Right atrium auricular region (tissue), 2 donors: Measurements from ENCODE around the gene RPGRIP1L. TPM values are rescaled to one million over a fixed set of nuclear protein-coding genes. Genes with fewer than 3 reads are reported as not detected.

ENCODE experiments used
- DNase-seq: peaks from one replicate; pipeline ENCODE4 v3.0.0-alpha.2; 2019; ENCODE audit warnings: low spot score
- H3K27ac ChIP-seq, 2 donors: fragments of 200-600 bp; sonication (generic); 1 replicate in 1 of 2; 2 replicates in 1 of 2; pipeline ENCODE4 v1.5.1; 2016 to 2019
- H3K27me3 ChIP-seq, 2 donors: fragments of 200-600 bp; sonication (generic); one replicate each; pipeline versions ENCODE4 v1.5.1 to v1.6.0; 2017 to 2019
- H3K36me3 ChIP-seq: fragments of 200-600 bp; sonication (generic); one replicate; pipeline ENCODE4 v1.5.1; 2016
- H3K4me1 ChIP-seq, 2 donors: fragments of 200-600 bp; sonication (generic); one replicate each; pipeline versions ENCODE4 v1.5.1 to v1.6.0; 2017 to 2019
- H3K4me3 ChIP-seq, 2 donors: fragments of 200-600 bp; sonication (generic); 1 replicate in 1 of 2; 2 replicates in 1 of 2; pipeline ENCODE4 v1.5.1; 2017 to 2019; ENCODE audit warnings: mild to moderate bottlenecking in 1 of 2, moderate library complexity in 1 of 2
- H3K9me3 ChIP-seq, 2 donors: fragments of 200-600 bp; sonication (generic); one replicate each; pipeline ENCODE4 v1.5.1; 2019
- total RNA-seq, 2 donors: library from RNA; depleted of rRNA; stranded (reverse); fragments of >200 nt; gene quantifications; one replicate each; pipeline ENCODE4 v1.1.0, GENCODE V29; 2016
- TF ChIP-seq, protein P1 (sequence below), 2 donors: fragments of 200-600 bp; sonication (generic); IDR thresholded peaks; one replicate each; pipeline ENCODE4 v1.5.1; 2019; ENCODE audit warnings: antibody characterized with exemption in 2 of 2

The RPGRIP1L gene
- total RNA-seq, 2 donors from 2014 or later, result 1.8 to 2.3 TPM

DNA sequence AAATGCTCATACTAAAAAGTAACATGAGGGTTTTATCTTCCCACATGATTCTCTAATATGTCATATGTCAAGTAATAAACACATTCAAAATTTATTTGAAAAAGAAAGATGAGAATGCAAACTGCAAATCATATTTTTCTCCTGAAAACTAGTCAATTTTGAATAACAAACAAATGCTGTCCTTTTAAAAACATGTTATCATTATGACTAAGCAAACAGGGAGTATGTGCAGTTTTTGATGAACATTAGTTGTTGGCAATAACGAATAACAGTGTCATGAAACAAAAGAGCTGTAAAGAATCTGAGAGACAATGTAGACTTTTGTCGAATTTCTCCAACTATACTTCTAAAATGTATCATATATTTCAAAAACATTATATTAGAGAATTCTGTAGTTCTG lies 34.8 kb downstream of the RPGRIP1L start:
- no peak overlapping the region for H3K4me3 ChIP-seq
- H3K9me3 ChIP-seq, result no peaks in the 10 kb centered on the region
- no peak overlapping the region for H3K27ac ChIP-seq
- no peaks in the 10 kb centered on the region for H3K4me1 ChIP-seq
- TF ChIP-seq, protein P1, sequence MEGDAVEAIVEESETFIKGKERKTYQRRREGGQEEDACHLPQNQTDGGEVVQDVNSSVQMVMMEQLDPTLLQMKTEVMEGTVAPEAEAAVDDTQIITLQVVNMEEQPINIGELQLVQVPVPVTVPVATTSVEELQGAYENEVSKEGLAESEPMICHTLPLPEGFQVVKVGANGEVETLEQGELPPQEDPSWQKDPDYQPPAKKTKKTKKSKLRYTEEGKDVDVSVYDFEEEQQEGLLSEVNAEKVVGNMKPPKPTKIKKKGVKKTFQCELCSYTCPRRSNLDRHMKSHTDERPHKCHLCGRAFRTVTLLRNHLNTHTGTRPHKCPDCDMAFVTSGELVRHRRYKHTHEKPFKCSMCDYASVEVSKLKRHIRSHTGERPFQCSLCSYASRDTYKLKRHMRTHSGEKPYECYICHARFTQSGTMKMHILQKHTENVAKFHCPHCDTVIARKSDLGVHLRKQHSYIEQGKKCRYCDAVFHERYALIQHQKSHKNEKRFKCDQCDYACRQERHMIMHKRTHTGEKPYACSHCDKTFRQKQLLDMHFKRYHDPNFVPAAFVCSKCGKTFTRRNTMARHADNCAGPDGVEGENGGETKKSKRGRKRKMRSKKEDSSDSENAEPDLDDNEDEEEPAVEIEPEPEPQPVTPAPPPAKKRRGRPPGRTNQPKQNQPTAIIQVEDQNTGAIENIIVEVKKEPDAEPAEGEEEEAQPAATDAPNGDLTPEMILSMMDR (IDR thresholded peaks at IDR 0.05), result no peak
- DNase-seq, result no peak
- H3K27me3 ChIP-seq, result no peaks in the 10 kb centered on the region
- no peaks in the 10 kb centered on the region for H3K36me3 ChIP-seq

DNA sequence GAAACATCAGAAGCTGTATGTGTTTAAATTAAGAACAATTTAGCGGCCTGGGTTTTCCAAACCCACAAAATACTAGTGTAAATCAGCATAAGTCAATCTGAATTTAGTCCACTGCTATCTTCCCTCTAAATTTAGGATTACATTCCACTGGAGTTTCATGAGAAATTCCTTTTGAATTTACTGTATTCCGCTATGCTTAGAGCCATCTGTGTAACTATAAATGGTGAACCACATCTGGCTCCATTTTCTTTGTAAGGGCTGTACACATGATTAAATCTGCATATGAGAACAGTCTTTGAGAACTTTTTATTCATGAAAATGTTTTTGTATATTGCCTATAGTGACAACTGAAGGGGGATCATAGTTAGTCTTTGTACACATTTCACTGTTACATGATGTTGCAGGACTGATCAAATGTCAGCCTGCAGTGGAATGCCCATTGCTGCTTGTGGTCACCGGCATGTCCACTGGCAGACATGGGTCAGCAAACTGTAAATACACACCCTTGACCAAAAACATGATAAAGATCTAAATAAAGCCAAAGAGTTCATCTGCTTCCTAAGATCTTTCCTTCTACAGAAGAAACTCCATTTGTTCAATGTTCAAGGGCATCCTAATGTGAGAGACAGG lies 36.8 kb downstream of the RPGRIP1L start:
- H3K36me3 ChIP-seq, result no peaks in the 10 kb centered on the region
- no peaks in the 10 kb centered on the region for H3K9me3 ChIP-seq
- H3K27ac ChIP-seq, result no peak overlapping the region
- H3K27me3 ChIP-seq, result no peaks in the 10 kb centered on the region
- TF ChIP-seq, protein P1 (IDR thresholded peaks at IDR 0.05), result no peak
- DNase-seq, result no peak
- no peak overlapping the region for H3K4me3 ChIP-seq
- H3K4me1 ChIP-seq, result no peaks in the 10 kb centered on the region

DNA sequence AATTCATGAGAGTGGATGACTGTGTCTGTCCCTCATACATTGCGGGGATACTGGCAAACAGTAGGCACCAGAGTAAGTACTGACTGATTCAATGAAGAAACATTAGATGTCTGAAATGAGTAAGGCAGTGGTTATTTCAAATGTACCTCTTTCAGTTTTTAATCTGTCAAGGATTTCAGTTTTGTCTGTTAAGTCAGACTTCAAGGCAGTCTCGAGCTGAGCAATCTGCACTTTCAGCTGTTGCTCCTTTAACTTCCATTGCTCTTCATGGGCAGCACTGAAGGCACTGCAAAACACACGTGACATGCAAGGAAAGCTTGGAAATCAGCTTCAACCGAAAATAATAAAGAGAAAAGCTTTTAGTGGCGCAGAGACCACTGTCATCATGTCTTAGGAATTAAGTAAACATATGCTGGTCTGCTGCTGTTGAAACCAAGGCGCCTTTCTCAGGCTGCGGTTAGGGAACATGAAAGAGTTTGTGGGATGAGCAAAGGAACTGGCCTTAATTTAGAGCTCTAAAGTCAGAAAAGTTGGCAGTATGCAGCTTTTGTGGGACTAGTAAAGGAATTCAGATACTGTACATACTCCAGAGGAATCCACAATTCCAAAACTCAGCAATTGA lies 38.8 kb downstream of the RPGRIP1L start:
- H3K27ac ChIP-seq, result peak overlapping the region; percentile 10 to 30
- no peaks in the 10 kb centered on the region for H3K9me3 ChIP-seq
- H3K27me3 ChIP-seq, result no peaks in the 10 kb centered on the region
- no peak for DNase-seq
- H3K36me3 ChIP-seq, result no peaks in the 10 kb centered on the region
- TF ChIP-seq, protein P1 (IDR thresholded peaks at IDR 0.05), result no peak
- no peak overlapping the region for H3K4me3 ChIP-seq
- no peaks in the 10 kb centered on the region for H3K4me1 ChIP-seq

DNA sequence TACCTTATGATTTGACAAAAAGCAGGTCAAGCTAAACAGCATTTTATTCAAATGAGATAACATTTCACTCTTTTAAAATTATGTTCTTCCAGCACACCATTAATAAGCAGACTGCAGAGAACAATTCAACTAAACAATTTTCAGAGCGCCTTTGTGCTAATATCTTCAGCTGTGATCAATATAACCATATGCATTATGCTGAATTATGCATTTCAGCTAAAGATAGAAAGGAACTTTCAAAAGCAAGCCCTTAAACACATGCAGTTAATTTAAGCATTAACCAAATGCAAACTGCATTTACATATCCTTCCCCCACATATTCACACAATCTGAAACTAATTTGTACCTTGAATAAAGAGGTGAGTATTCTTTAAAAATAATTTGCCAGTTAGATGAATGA lies 41.6 kb downstream of the RPGRIP1L start:
- DNase-seq, result no peak
- H3K4me1 ChIP-seq, result no peaks in the 10 kb centered on the region
- no peak overlapping the region for H3K4me3 ChIP-seq
- TF ChIP-seq, protein P1 (IDR thresholded peaks at IDR 0.05), result no peak
- H3K27ac ChIP-seq, result no peak overlapping the region
- no peaks in the 10 kb centered on the region for H3K9me3 ChIP-seq
- no peaks in the 10 kb centered on the region for H3K36me3 ChIP-seq
- H3K27me3 ChIP-seq, result no peaks in the 10 kb centered on the region

DNA sequence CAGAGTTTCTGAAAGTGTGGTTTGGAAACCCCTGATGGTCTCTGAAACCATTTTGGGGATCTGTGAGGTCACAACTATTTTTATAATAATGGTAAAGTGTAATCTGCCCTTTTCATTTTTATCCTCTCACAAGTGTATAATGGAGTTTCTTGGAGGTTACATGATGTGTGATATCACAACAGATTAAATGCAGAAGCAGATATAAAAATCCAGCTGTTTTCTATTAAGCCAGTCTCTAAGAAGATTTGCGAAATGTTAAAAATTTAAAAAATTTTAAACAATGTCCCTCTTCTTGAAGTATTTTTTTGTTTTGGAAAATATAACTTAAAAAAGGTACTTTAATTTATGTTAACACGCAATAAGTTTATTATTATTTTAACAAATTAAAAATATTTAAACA lies 48.7 kb downstream of the RPGRIP1L start:
- no peak for DNase-seq
- no peak overlapping the region for H3K27ac ChIP-seq
- H3K9me3 ChIP-seq, result no peaks in the 10 kb centered on the region
- TF ChIP-seq, protein P1 (IDR thresholded peaks at IDR 0.05), result no peak
- H3K27me3 ChIP-seq, result no peaks in the 10 kb centered on the region
- H3K4me3 ChIP-seq, result no peak overlapping the region
- peaks cover 5% of the 10 kb centered on the region for H3K36me3 ChIP-seq
- H3K4me1 ChIP-seq, result no peaks in the 10 kb centered on the region

DNA sequence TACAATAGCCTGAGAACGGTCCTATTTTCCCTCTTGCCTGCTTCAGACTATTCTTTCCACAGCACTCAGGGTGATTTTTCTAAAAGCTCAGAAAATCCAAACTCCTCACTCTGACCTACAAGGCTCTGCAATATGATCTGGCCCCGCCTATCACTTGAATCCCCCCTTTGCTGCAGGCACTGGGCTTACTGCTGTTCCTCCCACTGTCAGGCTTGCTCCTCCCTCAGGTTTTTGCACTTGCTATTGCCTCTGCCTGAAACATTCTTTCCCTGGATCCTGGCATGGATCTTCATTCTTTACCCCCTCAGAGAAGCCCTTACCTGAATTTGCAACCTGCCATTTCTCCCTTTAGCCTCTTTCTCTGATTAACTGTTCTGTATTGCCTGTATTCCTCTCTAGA lies 52.3 kb downstream of the RPGRIP1L start:
- Histone ChIP-seq H3K4me3 (no peak overlapping the region), H3K27ac (no peak overlapping the region), H3K27me3 (no peaks in the 10 kb centered on the region), H3K9me3 (no peaks in the 10 kb centered on the region), H3K36me3 (peaks cover 5% of the 10 kb centered on the region), H3K4me1 (no peaks in the 10 kb centered on the region)
- DNase-seq, result no peak
- TF ChIP-seq, protein P1 (IDR thresholded peaks at IDR 0.05), result no peak
